Transverse colon (tissue), 4 donors: Measurements from ENCODE around the gene CTPS1. TPM values are rescaled to one million over a fixed set of nuclear protein-coding genes. Genes with fewer than 3 reads are reported as not detected.

ENCODE experiments used
- DNase-seq: peaks from one replicate; pipeline ENCODE4 v3.0.0-alpha.2; 2019
- H3K27ac ChIP-seq, 4 donors: fragments of 200-600 bp; sonication (generic); 2 replicates each; pipeline ENCODE4 v1.5.1; 2016 to 2018; ENCODE audit warnings: inconsistent platforms in 4 of 4
- H3K27me3 ChIP-seq: fragments of 200-600 bp; sonication (generic); 2 replicates; pipeline ENCODE4 v1.5.1; 2017; ENCODE audit warnings: inconsistent platforms
- H3K36me3 ChIP-seq, 4 donors: fragments of 200-600 bp; sonication (generic); 2 replicates each; pipeline ENCODE4 v1.5.1; 2017 to 2019; ENCODE audit warnings: inconsistent platforms in 4 of 4
- H3K4me1 ChIP-seq, 4 donors: fragments of 200-600 bp; sonication (generic); 2 replicates each; pipeline ENCODE4 v1.5.1; 2017 to 2020; ENCODE audit warnings: inconsistent platforms in 4 of 4
- H3K4me3 ChIP-seq, 4 donors: fragments of 200-600 bp; sonication (generic); 1 replicate in 1 of 4; 2 replicates in 3 of 4; pipeline versions ENCODE4 v1.5.1 to v1.6.1; 2017 to 2019; ENCODE audit warnings: inconsistent platforms in 4 of 4
- H3K9me3 ChIP-seq, 2 donors: fragments of 200-600 bp; sonication (generic); 2 replicates each; pipeline ENCODE4 v1.5.1; 2017 to 2019; ENCODE audit warnings: inconsistent platforms in 2 of 2
- CTCF ChIP-seq, 5 experiments: fragments of 200-600 bp in 3 of 5; fragments of 450-650 bp in 2 of 5; sonication (generic) in 3 of 5; IDR thresholded peaks; 1 replicate in 2 of 5; 2 replicates in 3 of 5; pipeline ENCODE4 v1.5.1; 2016 to 2017; ENCODE audit warnings: antibody characterized with exemption in 5 of 5, inconsistent platforms in 3 of 5, mild to moderate bottlenecking in 2 of 5, moderate library complexity in 1 of 5
- EP300 ChIP-seq: sonication (generic); formaldehyde crosslinking; IDR thresholded peaks from one replicate; pipeline ENCODE4 v1.6.1; 2017; ENCODE audit warnings: antibody characterized with exemption, low read depth
- POLR2A ChIP-seq: fragments of 450-650 bp; IDR thresholded peaks from one replicate; pipeline ENCODE4 v1.6.1; 2016; ENCODE audit warnings: antibody characterized with exemption, mild to moderate bottlenecking, moderate library complexity
- POLR2AphosphoS5 ChIP-seq, 3 donors: sonication (generic); formaldehyde crosslinking; IDR thresholded peaks; one replicate each; pipeline ENCODE4 v1.6.1; 2016; ENCODE audit warnings: antibody characterized with exemption in 3 of 3
- WGBS, 2 donors: methylation state at CpG; one replicate each; pipeline ENCODE4 v1.1.5; 2018; ENCODE audit warnings: low coverage in 1 of 2; 5-methylcytosine and 5-hydroxymethylcytosine counted together
- in situ Hi-C, 4 donors: fragments of 200-750 bp; cut with MboI; loops; one replicate each; pipeline versions ENCODE4 v1.15.0 to v1.15.1; 2017; ENCODE audit warnings: low sequenced_read_pairs in 3 of 4, low pct_ligation_motif_present in 1 of 4, low pct_unique_long_range_greater_than_20kb in 1 of 4
- intact Hi-C: fragments of 100-400 bp; cut with DNase I; formaldehyde crosslinking; loops from one replicate; pipeline ENCODE4 v1.15.1; 2023; ENCODE audit warnings: low total_unique reads
- total RNA-seq, 4 donors: library from RNA; depleted of rRNA; stranded (reverse); fragments of >200 nt; gene quantifications; one replicate each; pipeline ENCODE4 v1.1.0, GENCODE V29; 2016

Gene CTPS1
- total RNA-seq, 4 donors from 2014 or later = 6.3 to 32.2 (median 19.7) TPM

GRCh38 chr1:41014871-41015270 lies 35.4 kb downstream of the CTPS1 start:
- Histone ChIP-seq H3K4me3 (no peak overlapping the region), H3K4me1 (no peaks in the 10 kb centered on the region), H3K36me3 (peaks cover 0 to 3% (median 0%) of the 10 kb centered on the region in 4 donors), H3K9me3 (no peaks in the 10 kb centered on the region), H3K27me3 (no peaks in the 10 kb centered on the region), H3K27ac (no peak overlapping the region)
- TF ChIP-seq POLR2AphosphoS5 (IDR thresholded peaks at IDR 0.05) (no peak), POLR2A (no peak), CTCF (IDR thresholded peaks at IDR 0.05) (no peak), EP300 (no peak)
- intact Hi-C loops = no loop called here
- DNase-seq = no peak
- WGBS, 2 donors = 67 to 80% methylated on average over 7 to 8 of the region's 8 CpGs
- in situ Hi-C loops = no loop called here

GRCh38 chr1:41015281-41015896 lies 35.9 kb downstream of the CTPS1 start:
- Histone ChIP-seq H3K4me3 (no peak overlapping the region), H3K9me3 (no peaks in the 10 kb centered on the region), H3K4me1 (no peaks in the 10 kb centered on the region), H3K36me3 (no peaks in the 10 kb centered on the region), H3K27ac (no peak overlapping the region), H3K27me3 (no peaks in the 10 kb centered on the region)
- no peak for TF ChIP-seq POLR2AphosphoS5 (IDR thresholded peaks at IDR 0.05)
- no peak for DNase-seq
- WGBS, 2 donors = 77% methylated on average over 5 of the region's 5 CpGs; no CpG with 5 or more reads in 1 of the 2 donors
- intact Hi-C loops = no loop called here
- in situ Hi-C loops = no loop called here

- no peaks in the 10 kb centered on the region for H3K36me3 ChIP-seq
- H3K9me3 ChIP-seq = no peaks in the 10 kb centered on the region
- H3K4me3 ChIP-seq = no peak overlapping the region
- intact Hi-C loops = no loop called here
- peaks cover 0 to 6% (median 3%) of the 10 kb centered on the region in 4 donors for H3K4me1 ChIP-seq
- no peak for DNase-seq
- TF ChIP-seq POLR2A (no peak), EP300 (no peak), CTCF (IDR thresholded peaks at IDR 0.05) (no peak), POLR2AphosphoS5 (IDR thresholded peaks at IDR 0.05) (no peak)
- H3K27me3 ChIP-seq = no peaks in the 10 kb centered on the region
- in situ Hi-C loops = no loop called here
- WGBS, 2 donors = 88% methylated on average over 13 of the region's 13 CpGs; no CpG with 5 or more reads in 1 of the 2 donors
- no peak overlapping the region for H3K27ac ChIP-seq
Measured at GRCh38 chr1:41015897-41016470, 36.5 kb downstream of the CTPS1 start.

GRCh38 chr1:41017141-41018017 lies 37.9 kb downstream of the CTPS1 start:
- H3K27ac ChIP-seq = no peak overlapping the region
- DNase-seq = no peak
- 94% methylated on average over 35 of the region's 44 CpGs; no CpG with 5 or more reads in 1 of the 2 donors for WGBS, 2 donors
- H3K4me1 ChIP-seq = peaks cover 0 to 7% (median 3%) of the 10 kb centered on the region in 4 donors
- in situ Hi-C loops (no loop called here), intact Hi-C loops (no loop called here)
- no peak overlapping the region for H3K4me3 ChIP-seq
- TF ChIP-seq EP300 = no peak
- TF ChIP-seq CTCF (IDR thresholded peaks at IDR 0.05) = no peak
- TF ChIP-seq POLR2AphosphoS5 (IDR thresholded peaks at IDR 0.05) = no peak
- TF ChIP-seq POLR2A = no peak
- H3K36me3 ChIP-seq = no peaks in the 10 kb centered on the region
- H3K27me3 ChIP-seq = no peaks in the 10 kb centered on the region
- no peaks in the 10 kb centered on the region for H3K9me3 ChIP-seq
